Measurements from ENCODE around the gene FAM89B.
A peak's percentile ranks its signal among the peaks of the same experiment; 100 is the strongest.

The FAM89B gene

GRCh38 chr11:65576867-65577755, 4.8 kb downstream of the FAM89B start:
- no peak for TF ChIP-seq CTCF (conservative IDR thresholded peaks at IDR 0.05; ENCODE audit: low read depth, low read length)
- DNase-seq (ENCODE audit: low read depth) = no peak
- H3K4me3 ChIP-seq (ENCODE audit: low read length) = peak overlapping the region; percentile 50

- no peak for TF ChIP-seq CTCF (conservative IDR thresholded peaks at IDR 0.05; ENCODE audit: low read depth, low read length)
- H3K4me3 ChIP-seq (ENCODE audit: low read length) = peak overlapping the region; percentile 28
- no peak for DNase-seq (ENCODE audit: low read depth)
Measured at GRCh38 chr11:65577756-65578109, 5.4 kb downstream of the FAM89B start.

- TF ChIP-seq CTCF (conservative IDR thresholded peaks at IDR 0.05; ENCODE audit: low read depth, low read length) = no peak
- DNase-seq (ENCODE audit: low read depth) = no peak
- H3K4me3 ChIP-seq (ENCODE audit: low read length) = no peak overlapping the region
Measured at GRCh38 chr11:65578134-65578533, 5.8 kb downstream of the FAM89B start.

GRCh38 chr11:65578667-65579066, 6.3 kb downstream of the FAM89B start:
- no peak overlapping the region for H3K4me3 ChIP-seq (ENCODE audit: low read length)
- no peak for TF ChIP-seq CTCF (conservative IDR thresholded peaks at IDR 0.05; ENCODE audit: low read depth, low read length)
- no peak for DNase-seq (ENCODE audit: low read depth)

- no peak for DNase-seq (ENCODE audit: low read depth)
- H3K4me3 ChIP-seq (ENCODE audit: low read length) = no peak overlapping the region
- no peak for TF ChIP-seq CTCF (conservative IDR thresholded peaks at IDR 0.05; ENCODE audit: low read depth, low read length)
Measured at GRCh38 chr11:65579291-65579690, 7.0 kb downstream of the FAM89B start.

- TF ChIP-seq CTCF (conservative IDR thresholded peaks at IDR 0.05; ENCODE audit: low read depth, low read length) = no peak
- no peak overlapping the region for H3K4me3 ChIP-seq (ENCODE audit: low read length)
- no peak for DNase-seq (ENCODE audit: low read depth)
Measured at GRCh38 chr11:65580031-65580692, 7.8 kb downstream of the FAM89B start.

- H3K4me3 ChIP-seq (ENCODE audit: low read length) = no peak overlapping the region
- TF ChIP-seq CTCF (conservative IDR thresholded peaks at IDR 0.05; ENCODE audit: low read depth, low read length) = no peak
- no peak for DNase-seq (ENCODE audit: low read depth)
Measured at GRCh38 chr11:65580756-65581155, 8.4 kb downstream of the FAM89B start.
